Body of pancreas (tissue), 4 donors: ENCODE data around the gene C1GALT1. TPM values are rescaled to one million over a fixed set of nuclear protein-coding genes. Genes with fewer than 3 reads are reported as not detected.
"Not testable (repeated sequence)": the region's sequence is repeated elsewhere in the genome, so short reads cannot be mapped to it uniquely, and the experiment has no call there.

Experiments used
- ATAC-seq: fragments of 150-250 bp; one replicate; pipeline ENCODE4 v1.9.1; 2016
- DNase-seq, 4 donors: peaks; one replicate each; pipeline ENCODE4 v3.0.0-alpha.2; 2019
- H3K27ac ChIP-seq, 4 donors: fragments of 200-600 bp; sonication (generic); 1 replicate in 3 of 4; 2 replicates in 1 of 4; pipeline versions ENCODE4 v1.5.1 to v1.6.1; 2016 to 2019; ENCODE audit warnings: mild to moderate bottlenecking in 1 of 4, mixed read lengths in 1 of 4, moderate library complexity in 1 of 4
- H3K27me3 ChIP-seq, 2 donors: fragments of 200-600 bp; sonication (generic); one replicate each; pipeline ENCODE4 v1.6.0; 2016; ENCODE audit warnings: mild to moderate bottlenecking in 1 of 2
- H3K36me3 ChIP-seq, 2 donors: fragments of 200-600 bp; sonication (generic); replicated peaks in 1 of 2; 2 replicates each; pipeline ENCODE4 v1.5.1; 2016; ENCODE audit warnings: low read depth in 2 of 2; ENCODE audit not compliant: insufficient read depth in 1 of 2
- H3K4me1 ChIP-seq: fragments of 200-600 bp; sonication (generic); one replicate; pipeline ENCODE4 v1.6.0; 2016
- H3K4me3 ChIP-seq, 2 donors: fragments of 200-600 bp; sonication (generic); 1 replicate in 1 of 2; 2 replicates in 1 of 2; pipeline ENCODE4 v1.5.1; 2016 to 2019
- H3K9me3 ChIP-seq, 3 donors: fragments of 200-600 bp; sonication (generic); 1 replicate in 2 of 3; 2 replicates in 1 of 3; pipeline ENCODE4 v1.5.1; 2016
- CTCF ChIP-seq, 7 experiments: fragments of 450-650 bp in 4 of 7; fragments of 200-600 bp in 3 of 7; sonication (generic) in 3 of 7; IDR thresholded peaks; one replicate each; pipeline ENCODE4 v1.5.1; 2016 to 2019; ENCODE audit warnings: antibody characterized with exemption in 7 of 7
- POLR2A ChIP-seq, 3 donors: fragments of 450-650 bp; IDR thresholded peaks; one replicate each; pipeline ENCODE4 v1.6.1; 2016; ENCODE audit warnings: antibody characterized with exemption in 3 of 3, mild to moderate bottlenecking in 2 of 3
- WGBS, 2 donors: methylation state at CpG; one replicate each; pipeline ENCODE4 v1.1.5; 2017; 5-methylcytosine and 5-hydroxymethylcytosine counted together
- intact Hi-C: fragments of 100-400 bp; cut with DNase I; formaldehyde crosslinking; loops from one replicate; pipeline ENCODE4 v1.15.1; 2023
- total RNA-seq, 2 donors: library from RNA; depleted of rRNA; stranded (reverse); fragments of >200 nt; gene quantifications; one replicate each; pipeline ENCODE4 v1.1.0, GENCODE V29; 2016

C1GALT1 gene
- total RNA-seq = 10 to 100 TPM in 1 of 2 donors, 1 to 10 TPM in 1; 9.1 to 13.8 TPM

GRCh38 chr7:7182156-7183060, at the start of gene C1GALT1:
TSS of gene C1GALT1 (plus strand) at chr7:7182544. CDS start at chr7:7234320, 51,776 bp downstream.
- ATAC-seq (peak; percentile 95), DNase-seq (peak; percentile 98)
- H3K27ac ChIP-seq = peak within 1 kb of the TSS; percentile 83 to 96 (median 94)
- H3K9me3 ChIP-seq = peaks cover 0 to 3% (median 0%) of the 10 kb centered on the region in 3 donors
- peak within 1 kb of the TSS; percentile 36 to 75 for H3K4me3 ChIP-seq
- peaks cover 23% of the 10 kb centered on the region for H3K4me1 ChIP-seq
- intact Hi-C loops = no loop called here
- TF ChIP-seq POLR2A (IDR thresholded peaks at IDR 0.05) (peak; percentile 87 to 98 (median 95)), CTCF (IDR thresholded peaks at IDR 0.05) (peak in 6 of 7 experiments; percentile 7 to 68 (median 50))
- H3K27me3 ChIP-seq = no peaks in the 10 kb centered on the region
- no peaks in the 10 kb centered on the region for H3K36me3 ChIP-seq
- WGBS, 2 donors = 0% methylated on average over 30 to 73 of the region's 82 CpGs

DNA sequence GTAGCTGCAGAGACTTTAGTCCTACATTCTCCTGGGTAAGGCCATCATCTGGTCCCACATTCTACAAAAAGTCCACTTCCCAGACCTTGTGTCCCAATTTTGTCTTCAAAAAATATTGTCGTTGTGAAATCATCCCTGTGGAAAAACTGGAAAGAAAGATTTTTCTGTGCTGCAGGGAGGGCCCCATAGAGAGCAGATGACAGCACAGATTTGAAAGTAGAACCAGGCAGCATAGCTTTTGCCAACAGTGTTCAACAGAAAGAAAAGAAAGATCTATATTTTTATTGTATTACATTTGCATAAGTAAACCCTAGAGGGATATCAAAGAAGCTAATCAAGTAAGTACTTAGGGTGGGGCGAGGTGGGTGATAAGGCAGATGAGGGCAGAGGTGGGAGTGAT, 48.3 kb upstream of the C1GALT1 start:
- no peak for TF ChIP-seq POLR2A (IDR thresholded peaks at IDR 0.05)
- TF ChIP-seq CTCF (IDR thresholded peaks at IDR 0.05) = no peak
- no peak overlapping the region for H3K27ac ChIP-seq
- no peak overlapping the region for H3K4me3 ChIP-seq
- no peaks in the 10 kb centered on the region for H3K9me3 ChIP-seq
- WGBS, 2 donors = 56 to 79% methylated on average over 2 of the region's 2 CpGs
- ATAC-seq (no peak), DNase-seq (no peak)
- H3K4me1 ChIP-seq = peaks cover 9% of the 10 kb centered on the region
- no peaks in the 10 kb centered on the region for H3K36me3 ChIP-seq
- no peaks in the 10 kb centered on the region for H3K27me3 ChIP-seq
- intact Hi-C loops = no loop called here

DNA sequence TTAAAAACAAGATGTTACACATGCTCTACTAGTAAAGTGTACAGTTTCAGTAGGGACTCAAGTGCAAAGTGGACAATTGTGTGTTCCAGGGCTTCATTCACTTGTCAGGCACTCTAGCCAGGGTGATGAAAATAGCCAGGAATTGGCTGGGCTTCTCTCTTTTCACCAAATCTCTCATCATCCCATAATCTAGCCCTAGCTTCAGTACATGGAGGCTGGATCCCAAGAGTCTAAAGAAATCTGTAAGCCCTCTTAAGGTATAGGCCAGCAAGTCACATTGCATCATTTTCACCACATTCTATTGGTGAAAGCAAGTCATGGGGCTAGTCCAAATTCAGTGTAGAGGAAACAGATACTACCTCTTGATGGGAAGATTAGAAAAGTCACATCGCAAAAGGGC, 47.3 kb upstream of the C1GALT1 start:
- Histone ChIP-seq H3K4me1 (peaks cover 9% of the 10 kb centered on the region), H3K36me3 (no peaks in the 10 kb centered on the region), H3K27ac (no peak overlapping the region), H3K4me3 (no peak overlapping the region), H3K27me3 (no peaks in the 10 kb centered on the region), H3K9me3 (no peaks in the 10 kb centered on the region)
- DNase-seq = no peak
- 88 to 100% methylated on average over 1 of the region's 1 CpG for WGBS, 2 donors
- intact Hi-C loops = no loop called here
- TF ChIP-seq CTCF (IDR thresholded peaks at IDR 0.05) = no peak
- TF ChIP-seq POLR2A (IDR thresholded peaks at IDR 0.05) = no peak
- ATAC-seq = no peak

GRCh38 chr7:7135924-7136323, 46.4 kb upstream of the C1GALT1 start:
- H3K4me3 ChIP-seq, H3K27ac ChIP-seq, ATAC-seq: not testable (repeated sequence)

GRCh38 chr7:7136466-7137381, 45.6 kb upstream of the C1GALT1 start:
- DNase-seq (no peak), ATAC-seq (no peak)
- no peaks in the 10 kb centered on the region for H3K27me3 ChIP-seq
- intact Hi-C loops = no loop called here
- H3K27ac ChIP-seq = no peak overlapping the region
- H3K4me3 ChIP-seq = no peak overlapping the region
- WGBS, 2 donors = 32 to 38% methylated on average over 6 of the region's 6 CpGs
- no peaks in the 10 kb centered on the region for H3K9me3 ChIP-seq
- H3K36me3 ChIP-seq = no peaks in the 10 kb centered on the region
- peaks cover 9% of the 10 kb centered on the region for H3K4me1 ChIP-seq
- TF ChIP-seq CTCF (IDR thresholded peaks at IDR 0.05) (no peak), POLR2A (IDR thresholded peaks at IDR 0.05) (no peak)

More at GRCh38 chr7:7135924-7136323, 46.4 kb upstream of the C1GALT1 start:
- H3K4me1 ChIP-seq, intact Hi-C loops, H3K9me3 ChIP-seq, DNase-seq, H3K36me3 ChIP-seq, H3K27me3 ChIP-seq: not testable (repeated sequence)
- WGBS, 2 donors = 76 to 88% methylated on average over 1 of the region's 1 CpG
